HG02623 (cell line): ENCODE results near the gene KRT2.

Experiments used
- ATAC-seq: cut with Tn5 transposase; IDR thresholded peaks from one replicate; pipeline ENCODE4 v1.9.1; 2021; ENCODE audit warnings: moderate library complexity; ENCODE audit not compliant: unreplicated experiment

KRT2 gene

GRCh38 chr12:52600475-52600874 is 51.5 kb downstream of the KRT2 start:
- no peak for ATAC-seq

DNA sequence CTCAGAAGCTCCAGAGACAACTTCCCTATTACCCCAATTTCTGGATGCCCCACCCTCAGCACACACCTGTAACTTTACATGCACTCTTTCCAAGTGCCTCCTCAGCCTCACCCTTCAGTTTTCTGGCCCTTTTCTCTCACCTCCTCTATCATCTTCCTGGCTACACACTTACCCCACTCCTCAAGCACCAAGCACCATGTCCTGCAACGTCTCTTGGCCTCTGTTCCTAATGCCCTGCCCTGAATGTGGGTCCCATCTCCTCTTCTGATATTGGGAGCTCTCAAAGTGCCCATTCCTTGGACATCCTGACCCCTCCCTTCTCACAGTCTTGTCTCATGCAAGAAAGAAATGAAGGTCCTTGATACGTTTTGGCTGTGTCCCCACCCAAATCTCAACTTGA is 51.9 kb downstream of the KRT2 start:
- ATAC-seq: no peak

DNA sequence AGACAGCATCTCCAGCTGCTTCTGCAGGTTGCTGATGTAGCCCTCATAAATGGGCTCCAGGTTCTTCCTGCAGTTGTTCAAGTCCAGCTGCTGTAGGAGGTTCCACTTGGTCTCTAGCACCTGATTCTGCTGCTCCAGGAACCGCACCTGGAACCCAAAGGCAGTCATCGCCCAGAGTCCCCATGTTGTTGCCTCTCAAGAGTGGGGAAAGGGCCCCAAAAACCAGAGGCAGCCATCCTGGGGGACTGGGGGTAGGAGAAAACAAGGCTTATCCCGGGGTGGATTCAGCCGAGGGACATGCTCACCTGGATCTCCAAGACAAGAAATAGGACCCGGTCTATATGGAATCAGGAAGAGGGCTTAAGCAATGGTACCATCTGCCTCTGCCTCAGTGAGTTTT is 53.0 kb downstream of the KRT2 start:
- ATAC-seq: no peak
